ENCODE measurements around the gene YWHAB.

YWHAB gene

GRCh38 chr20:44894959-44895358, 9.5 kb downstream of the YWHAB start:
- TF ChIP-seq MYC (IDR thresholded peaks at IDR 0.05; ENCODE audit: low read depth, low read length) (no peak), MAX (IDR thresholded peaks at IDR 0.05; ENCODE audit: low read depth, low read length) (no peak), CTCF (IDR thresholded peaks at IDR 0.05; ENCODE audit: low read depth, low read length) (no peak), POLR2A (IDR thresholded peaks at IDR 0.05; ENCODE audit: extremely low read depth, insufficient read length) (no peak)

GRCh38 chr20:44896583-44896982, 11.1 kb downstream of the YWHAB start:
- peak overlapping the region; percentile 14 for H3K4me3 ChIP-seq (ENCODE audit: low read depth, low read length)
- peak; percentile 91 for DNase-seq (ENCODE audit: low read depth)
- TF ChIP-seq MAX (IDR thresholded peaks at IDR 0.05; ENCODE audit: low read depth, low read length) (0 out of 2 replicates have a peak, but pooled peaks have one; percentile 20), POLR2A (IDR thresholded peaks at IDR 0.05; ENCODE audit: extremely low read depth, insufficient read length) (no peak), MYC (IDR thresholded peaks at IDR 0.05; ENCODE audit: low read depth, low read length) (peak; percentile 64; the same call in 1 of the 2 replicates), CTCF (IDR thresholded peaks at IDR 0.05; ENCODE audit: low read depth, low read length) (no peak)

More at GRCh38 chr20:44894959-44895358, 9.5 kb downstream of the YWHAB start:
- no peak overlapping the region for H3K4me3 ChIP-seq (ENCODE audit: low read depth, low read length)
- no peak for DNase-seq (ENCODE audit: low read depth)

- H3K4me3 ChIP-seq (ENCODE audit: low read depth, low read length) = peak overlapping the region; percentile 14
- TF ChIP-seq CTCF (IDR thresholded peaks at IDR 0.05; ENCODE audit: low read depth, low read length) (no peak), MAX (IDR thresholded peaks at IDR 0.05; ENCODE audit: low read depth, low read length) (no peak), MYC (IDR thresholded peaks at IDR 0.05; ENCODE audit: low read depth, low read length) (no peak), POLR2A (IDR thresholded peaks at IDR 0.05; ENCODE audit: extremely low read depth, insufficient read length) (no peak)
- no peak for DNase-seq (ENCODE audit: low read depth)
These were observed 11.6 kb downstream of the YWHAB start for GRCh38 chr20:44897133-44897532.

GRCh38 chr20:44900231-44900854, 14.8 kb downstream of the YWHAB start:
- TF ChIP-seq MYC (IDR thresholded peaks at IDR 0.05; ENCODE audit: low read depth, low read length) = no peak
- TF ChIP-seq CTCF (IDR thresholded peaks at IDR 0.05; ENCODE audit: low read depth, low read length) = no peak
- no peak for TF ChIP-seq POLR2A (IDR thresholded peaks at IDR 0.05; ENCODE audit: extremely low read depth, insufficient read length)
- no peak for TF ChIP-seq MAX (IDR thresholded peaks at IDR 0.05; ENCODE audit: low read depth, low read length)
- DNase-seq (ENCODE audit: low read depth) = no peak

GRCh38 chr20:44901974-44902373, 16.5 kb downstream of the YWHAB start:
- no peak overlapping the region for H3K4me3 ChIP-seq (ENCODE audit: low read depth, low read length)
- DNase-seq (ENCODE audit: low read depth) = no peak
- TF ChIP-seq MAX (IDR thresholded peaks at IDR 0.05; ENCODE audit: low read depth, low read length) (no peak), MYC (IDR thresholded peaks at IDR 0.05; ENCODE audit: low read depth, low read length) (no peak), POLR2A (IDR thresholded peaks at IDR 0.05; ENCODE audit: extremely low read depth, insufficient read length) (no peak), CTCF (IDR thresholded peaks at IDR 0.05; ENCODE audit: low read depth, low read length) (no peak)

More at GRCh38 chr20:44900231-44900854, 14.8 kb downstream of the YWHAB start:
- H3K4me3 ChIP-seq (ENCODE audit: low read depth, low read length) = no peak overlapping the region
